ENCODE results near the gene LIX1L.
"Not testable (repeated sequence)": the region's sequence is repeated elsewhere in the genome, so short reads cannot be mapped to it uniquely, and the experiment has no call there.

LIX1L gene

DNA sequence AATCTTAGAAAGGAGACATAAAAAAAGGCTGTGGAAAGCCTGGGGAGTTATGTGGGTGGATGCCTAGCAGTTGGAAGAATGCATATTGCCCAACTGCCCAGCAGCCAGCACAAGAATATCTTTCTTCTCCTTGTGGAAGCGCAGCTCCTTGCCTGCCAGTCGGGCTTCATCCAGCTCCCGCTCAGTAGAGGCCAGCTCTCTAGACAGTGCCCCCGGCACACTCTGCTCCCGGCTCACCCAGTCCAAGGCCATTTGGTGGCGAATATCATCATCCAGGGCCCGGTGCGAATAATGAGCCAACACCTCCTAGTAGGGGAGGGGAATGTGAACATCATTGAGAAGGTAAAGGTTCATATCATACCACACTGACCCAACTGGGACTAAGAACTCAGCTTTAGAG lies 21.6 kb downstream of the LIX1L start:
- DNase-seq (ENCODE audit: low spot score): no peak

DNA sequence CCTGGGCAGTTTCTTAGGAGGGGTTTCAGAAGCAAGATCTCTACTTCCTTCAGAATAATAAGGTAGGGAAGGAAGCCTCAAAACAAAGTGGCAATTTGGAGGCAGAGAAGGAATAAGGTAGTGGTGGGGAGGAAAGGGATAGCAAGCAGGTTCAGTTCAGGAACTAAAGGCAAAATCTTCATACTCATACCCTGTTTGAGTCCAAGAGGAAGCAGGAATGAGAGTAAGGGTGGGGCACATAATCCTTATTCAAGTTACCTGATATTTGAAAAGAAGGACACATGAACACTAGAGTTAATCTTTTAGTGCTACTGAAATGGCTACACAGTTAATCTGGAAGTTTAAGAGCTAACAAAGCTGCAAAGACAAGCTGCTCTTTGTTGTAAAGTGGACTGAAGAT lies 22.1 kb downstream of the LIX1L start:
- DNase-seq (ENCODE audit: low spot score): no peak

DNA sequence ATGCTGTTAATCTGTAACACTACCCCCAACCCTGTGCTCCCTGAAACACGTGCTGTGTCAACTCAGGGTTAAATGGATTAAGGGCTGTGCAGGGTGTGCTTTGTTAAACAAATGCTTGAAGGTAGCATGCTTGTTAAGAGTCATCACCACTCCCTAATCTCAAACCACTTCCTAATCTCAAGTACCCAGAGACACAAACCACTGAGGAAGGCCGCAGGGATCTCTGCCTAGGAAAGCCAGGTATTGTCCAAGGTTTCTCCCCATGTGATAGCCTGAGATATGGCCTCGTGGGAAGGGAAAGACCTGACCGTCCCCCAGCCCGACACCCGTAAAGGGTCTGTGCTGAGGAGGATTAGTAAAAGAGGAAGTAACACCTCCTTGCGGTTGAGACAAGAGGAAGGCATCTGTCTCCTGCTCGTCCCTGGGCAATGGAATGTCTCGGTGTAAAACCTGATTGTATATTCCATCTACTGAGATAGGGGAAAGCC lies 25.3 kb downstream of the LIX1L start:
- DNase-seq (ENCODE audit: low spot score): not testable (repeated sequence)

DNA sequence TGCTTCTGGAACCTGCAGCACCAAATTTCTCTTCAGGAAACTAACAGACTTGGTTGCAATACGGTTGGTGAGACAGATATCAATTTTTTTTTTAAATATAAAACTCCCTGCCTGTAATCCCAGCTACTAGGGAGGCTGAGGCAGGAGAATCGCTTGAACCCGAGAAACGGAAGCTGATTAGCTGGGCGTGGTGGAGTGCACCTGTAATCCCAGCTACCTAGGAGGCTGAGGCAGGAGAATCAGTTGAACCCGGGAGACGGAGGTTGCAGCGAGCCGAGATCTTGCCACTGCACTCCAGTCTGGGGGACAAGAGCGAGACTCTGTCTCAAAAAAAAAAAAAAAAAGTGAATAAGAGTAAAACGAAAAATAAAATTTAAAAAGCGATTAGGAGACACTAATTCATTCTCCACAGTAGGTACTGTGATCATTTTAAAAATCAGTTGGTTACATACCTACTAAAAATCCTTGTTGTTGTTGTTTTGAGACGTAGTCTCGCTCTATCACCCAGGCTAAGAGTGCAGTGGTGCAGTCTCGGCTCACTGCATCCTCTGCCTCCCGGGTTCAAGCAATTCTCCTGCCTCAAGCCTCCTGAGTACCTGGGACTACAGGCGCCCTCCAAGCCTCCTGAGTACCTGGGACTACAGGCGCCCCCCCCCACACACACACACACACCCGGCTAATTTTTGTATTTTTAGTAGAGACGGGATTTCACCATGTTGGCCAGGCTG lies 29.7 kb downstream of the LIX1L start:
- no peak for DNase-seq (ENCODE audit: low spot score)

DNA sequence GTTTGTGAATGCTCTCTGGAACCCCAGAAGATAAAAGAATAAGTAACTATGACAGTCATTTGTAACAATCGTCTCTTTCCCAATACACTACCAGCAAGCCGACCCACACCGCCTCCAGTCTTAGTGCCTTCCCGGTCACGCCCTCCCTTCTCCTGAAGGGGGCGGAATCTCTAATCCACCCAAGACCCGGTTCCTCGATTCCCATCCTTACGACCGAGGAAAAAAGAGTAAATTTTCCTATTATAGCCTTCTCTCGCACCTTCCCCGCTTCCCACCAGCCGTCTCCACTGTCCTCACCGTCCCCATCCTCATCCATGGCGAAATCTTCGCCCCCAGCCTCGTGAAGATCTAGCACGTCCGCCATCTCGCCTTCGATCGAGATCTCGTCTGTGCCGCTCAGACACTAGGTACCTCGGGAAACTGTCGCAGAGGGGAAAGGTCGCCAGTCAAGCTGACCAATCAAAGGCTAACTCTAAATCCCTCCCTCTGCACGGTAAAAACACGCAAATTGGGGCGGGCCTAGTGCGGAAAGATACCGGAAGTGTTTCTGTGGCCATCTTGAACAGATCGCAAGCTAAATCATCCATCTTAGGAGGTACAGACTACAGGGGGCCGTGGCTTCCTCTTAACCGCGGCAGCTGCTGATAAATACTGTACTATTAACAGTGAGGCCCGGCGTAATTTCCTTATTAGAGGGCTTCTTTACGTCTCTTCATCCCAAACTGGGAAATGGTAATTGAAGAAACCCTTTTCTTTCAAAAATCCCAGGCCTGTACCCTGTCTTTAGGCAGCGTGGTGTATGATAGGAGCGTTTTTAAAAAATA lies 30.5 kb downstream of the LIX1L start, which contains the start of gene RBM8A:
Gene RBM8A (minus strand): TSS at position 422 of the 824 bp plus-strand sequence. CDS start 58 bp downstream, at position 364.
- DNase-seq (ENCODE audit: low spot score): peak; percentile 99

DNA sequence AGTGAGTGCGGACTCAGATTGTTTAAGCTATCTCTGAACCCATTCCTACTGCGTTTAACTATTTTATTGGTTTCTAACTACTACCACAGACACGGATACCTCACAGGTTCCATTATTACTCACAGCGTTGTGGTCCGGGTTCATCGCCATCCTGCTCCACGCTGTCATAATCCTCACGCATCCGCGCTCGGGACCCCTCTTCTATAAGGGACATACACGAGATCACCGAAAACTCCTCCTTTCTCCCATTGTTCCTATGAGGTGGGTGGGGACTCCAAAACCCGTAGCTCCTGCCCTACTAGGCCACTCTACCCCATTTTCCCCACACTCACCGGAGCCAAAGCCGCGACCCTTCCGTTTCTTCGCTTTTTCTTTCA lies 31.1 kb downstream of the LIX1L start:
- DNase-seq (ENCODE audit: low spot score): no peak

DNA sequence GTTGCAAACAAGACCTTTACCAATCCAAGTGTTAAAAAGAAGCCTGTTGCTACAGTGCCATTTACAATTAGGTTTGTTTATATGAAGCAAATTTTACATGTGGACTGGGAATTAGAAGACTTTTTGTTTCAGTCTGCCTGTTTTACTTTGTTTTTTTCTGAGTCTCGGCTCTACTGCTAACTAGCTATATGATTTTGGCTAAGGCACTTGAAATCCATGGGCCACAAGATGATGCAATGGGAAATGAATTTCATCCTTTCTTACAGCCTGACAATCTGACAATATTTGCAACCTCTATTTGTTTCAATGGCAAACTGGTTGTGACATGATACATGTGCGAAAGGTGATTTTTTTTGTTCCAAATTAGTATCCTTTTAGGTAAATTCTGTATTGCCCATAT lies 35.6 kb downstream of the LIX1L start:
- DNase-seq (ENCODE audit: low spot score): no peak

DNA sequence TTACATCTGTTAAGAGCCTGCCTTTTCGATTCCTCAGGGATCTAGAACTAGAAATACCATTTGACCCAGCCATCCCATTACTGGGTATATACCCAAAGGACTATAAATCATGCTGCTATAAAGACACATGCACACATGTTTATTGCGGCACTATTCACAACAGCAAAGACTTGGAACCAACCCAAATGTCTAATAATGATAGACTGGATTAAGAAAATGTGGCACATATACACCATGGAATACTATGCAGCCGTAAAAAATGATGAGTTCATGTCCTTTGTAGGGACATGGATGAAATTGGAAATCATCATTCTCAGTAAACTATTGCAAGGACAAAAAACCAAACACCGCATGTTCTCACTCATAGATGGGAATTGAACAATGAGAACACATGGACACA lies 37.5 kb downstream of the LIX1L start:
- not testable (repeated sequence) for DNase-seq (ENCODE audit: low spot score)

DNA sequence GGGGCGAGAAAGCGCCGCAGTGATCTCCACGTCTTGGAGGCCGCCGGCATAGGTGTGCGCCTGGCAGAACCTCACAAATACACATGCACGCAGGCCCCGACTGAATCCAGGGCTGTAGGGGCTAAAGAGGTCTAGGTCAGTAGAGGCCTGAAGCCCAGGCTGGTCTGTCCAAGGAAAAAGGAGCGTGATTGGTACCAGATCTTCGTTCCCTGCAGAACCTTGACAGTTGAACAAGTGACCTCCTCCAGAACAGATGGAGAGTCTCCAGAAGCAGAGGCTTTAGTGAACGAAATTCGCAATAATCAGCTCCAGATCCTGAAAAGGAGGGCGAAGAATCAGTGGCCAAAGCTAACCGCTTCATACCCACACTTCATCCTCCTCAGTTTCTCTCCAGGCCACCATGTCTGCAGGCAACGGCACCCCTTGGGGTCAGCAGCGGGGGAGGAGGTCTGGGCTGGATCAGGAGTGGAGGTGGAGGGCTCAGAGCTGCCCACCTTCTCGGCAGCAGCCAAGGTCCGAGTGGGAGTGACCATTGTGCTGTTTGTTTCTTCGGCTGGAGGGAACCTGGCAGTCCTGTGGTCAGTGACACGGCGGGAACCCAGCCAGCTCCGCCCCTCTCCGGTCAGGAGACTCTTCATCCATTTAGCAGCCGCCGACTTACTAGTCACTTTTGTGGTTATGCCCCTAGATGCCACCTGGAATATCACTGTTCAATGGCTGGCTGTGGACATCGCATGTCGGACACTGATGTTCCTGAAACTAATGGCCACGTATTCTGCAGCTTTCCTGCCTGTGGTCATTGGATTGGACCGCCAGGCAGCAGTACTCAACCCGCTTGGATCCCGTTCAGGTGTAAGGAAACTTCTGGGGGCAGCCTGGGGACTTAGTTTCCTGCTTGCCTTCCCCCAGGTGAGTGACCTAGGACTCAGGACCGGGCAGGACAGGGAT lies 38.6 kb downstream of the LIX1L start:
- DNase-seq (ENCODE audit: low spot score): peak; percentile 38

DNA sequence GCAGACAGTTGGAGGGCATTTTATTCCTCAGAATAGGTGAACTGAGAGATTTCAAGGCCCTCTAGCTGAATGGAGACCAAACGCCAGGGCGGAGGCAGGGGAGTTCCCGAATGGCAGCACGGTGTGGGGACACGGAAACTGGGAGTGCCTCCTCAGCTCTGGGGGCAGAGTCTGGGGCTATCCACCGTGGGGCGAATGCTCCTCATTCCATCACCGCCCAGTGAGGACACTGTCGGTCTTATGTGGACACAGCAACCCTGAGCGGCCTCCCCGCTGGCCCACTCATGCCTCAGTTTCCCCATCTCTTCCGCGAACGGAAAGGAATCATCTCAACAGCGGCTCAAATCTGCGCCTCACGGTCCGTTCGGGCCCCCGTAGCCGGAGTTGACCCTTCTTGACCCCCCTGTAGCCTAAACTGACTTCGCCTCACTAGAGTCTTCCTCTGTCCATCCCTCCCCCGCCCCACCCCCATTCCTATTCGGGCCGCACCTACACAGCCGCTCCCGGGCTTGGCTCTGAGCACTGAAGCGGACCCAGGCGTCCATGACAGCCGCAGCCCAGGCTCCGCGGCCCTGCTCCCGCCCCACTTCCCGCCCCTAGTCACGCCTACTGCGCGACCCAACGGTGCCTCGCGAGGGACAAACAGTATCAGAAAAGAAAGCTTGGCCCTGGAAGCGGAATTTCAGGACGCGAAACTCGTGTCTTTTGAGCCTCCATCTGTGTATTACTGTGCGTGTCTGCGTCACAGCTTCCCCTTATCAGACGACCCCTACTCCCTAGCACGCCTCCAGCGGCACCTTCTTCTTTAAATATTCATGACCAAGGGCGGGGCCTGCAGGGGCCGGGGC lies 39.4 kb downstream of the LIX1L start, which contains the start of gene PEX11B:
Gene PEX11B (minus strand): TSS at position 574 of the 848 bp plus-strand sequence. CDS start 29 bp downstream, at position 545.
- DNase-seq (ENCODE audit: low spot score): peak; percentile 91

DNA sequence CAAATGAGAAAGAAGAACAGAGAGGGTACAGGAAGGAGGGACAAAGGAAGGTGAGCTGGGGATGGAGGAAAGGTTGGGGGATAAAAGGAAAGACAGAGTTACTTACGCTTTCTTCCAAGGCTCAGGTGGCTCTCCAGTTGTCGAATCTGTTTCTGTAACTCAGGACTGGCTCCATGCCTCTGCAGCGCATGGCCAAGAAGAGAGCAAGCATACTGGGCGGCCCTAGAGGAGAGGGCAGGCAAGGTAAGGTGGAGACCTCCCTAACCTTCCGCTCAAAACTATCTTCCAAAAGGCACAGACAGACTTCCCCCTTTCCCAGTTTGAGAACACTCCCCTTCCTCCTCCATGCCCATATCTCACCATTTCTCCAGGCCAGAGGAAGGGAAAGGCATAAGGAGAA lies 40.2 kb downstream of the LIX1L start:
- no peak for DNase-seq (ENCODE audit: low spot score)

DNA sequence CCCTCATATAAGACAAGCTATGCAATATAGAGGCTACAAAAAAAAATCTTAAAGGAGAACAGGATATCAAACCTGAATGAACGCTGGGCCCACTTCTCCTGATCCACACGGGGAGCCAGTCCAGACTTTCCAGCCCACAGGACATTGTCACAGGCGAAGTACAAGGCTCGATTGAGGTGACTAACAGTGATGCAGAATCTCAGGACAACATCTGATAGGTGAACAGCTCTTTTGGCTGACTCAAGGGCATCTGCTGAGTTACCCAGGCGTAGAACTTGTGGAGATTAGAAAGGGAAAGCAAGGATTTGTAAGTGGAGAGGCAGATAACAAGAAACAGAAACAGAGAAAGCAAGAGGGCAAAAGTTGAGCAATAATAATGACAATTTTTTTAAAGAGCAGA lies 41.1 kb downstream of the LIX1L start:
- no peak for DNase-seq (ENCODE audit: low spot score)

DNA sequence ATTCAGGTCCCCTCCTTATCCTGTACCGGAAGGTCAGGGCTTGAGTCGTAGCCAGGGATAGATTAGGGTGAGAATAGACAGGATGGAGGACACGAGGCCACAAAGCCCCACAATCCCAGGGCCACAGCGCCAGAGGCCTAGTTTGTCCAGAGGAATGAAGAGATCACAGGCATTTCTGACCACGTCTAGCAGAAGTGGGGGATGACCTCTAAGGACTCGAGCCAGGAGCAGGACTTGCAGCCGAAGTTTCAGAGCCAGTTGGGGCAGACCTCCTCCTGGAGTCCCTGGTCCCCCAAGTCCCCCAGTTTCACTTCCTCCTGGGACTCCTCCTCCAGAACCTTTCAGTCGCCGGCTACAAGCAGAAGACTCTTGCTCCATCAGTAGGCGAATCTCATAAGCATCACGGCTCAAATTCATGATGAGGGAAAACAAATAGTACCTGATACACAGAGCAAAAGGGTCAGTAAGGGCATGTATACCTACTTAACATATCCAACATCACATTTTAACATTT lies 45.6 kb downstream of the LIX1L start:
- DNase-seq (ENCODE audit: low spot score): no peak

DNA sequence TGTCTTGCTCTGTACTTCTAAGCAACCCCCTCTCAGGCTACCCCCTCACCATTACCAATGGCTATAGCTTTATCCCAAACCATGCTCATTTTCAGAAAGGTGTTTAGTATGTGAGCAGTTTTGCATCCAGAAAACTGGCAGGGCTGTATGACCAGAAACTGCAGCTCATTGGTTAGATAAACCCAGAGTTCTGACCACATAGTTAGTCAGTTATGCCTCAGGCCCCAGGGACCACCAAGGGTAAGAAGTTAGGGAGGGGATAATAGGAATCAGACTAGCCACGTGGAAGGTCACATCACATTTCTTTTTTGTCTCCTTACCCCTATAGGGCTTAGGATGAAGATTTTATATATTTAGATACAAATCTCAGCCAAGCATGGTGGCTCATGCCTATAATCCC lies 49.2 kb downstream of the LIX1L start:
- DNase-seq (ENCODE audit: low spot score): no peak

DNA sequence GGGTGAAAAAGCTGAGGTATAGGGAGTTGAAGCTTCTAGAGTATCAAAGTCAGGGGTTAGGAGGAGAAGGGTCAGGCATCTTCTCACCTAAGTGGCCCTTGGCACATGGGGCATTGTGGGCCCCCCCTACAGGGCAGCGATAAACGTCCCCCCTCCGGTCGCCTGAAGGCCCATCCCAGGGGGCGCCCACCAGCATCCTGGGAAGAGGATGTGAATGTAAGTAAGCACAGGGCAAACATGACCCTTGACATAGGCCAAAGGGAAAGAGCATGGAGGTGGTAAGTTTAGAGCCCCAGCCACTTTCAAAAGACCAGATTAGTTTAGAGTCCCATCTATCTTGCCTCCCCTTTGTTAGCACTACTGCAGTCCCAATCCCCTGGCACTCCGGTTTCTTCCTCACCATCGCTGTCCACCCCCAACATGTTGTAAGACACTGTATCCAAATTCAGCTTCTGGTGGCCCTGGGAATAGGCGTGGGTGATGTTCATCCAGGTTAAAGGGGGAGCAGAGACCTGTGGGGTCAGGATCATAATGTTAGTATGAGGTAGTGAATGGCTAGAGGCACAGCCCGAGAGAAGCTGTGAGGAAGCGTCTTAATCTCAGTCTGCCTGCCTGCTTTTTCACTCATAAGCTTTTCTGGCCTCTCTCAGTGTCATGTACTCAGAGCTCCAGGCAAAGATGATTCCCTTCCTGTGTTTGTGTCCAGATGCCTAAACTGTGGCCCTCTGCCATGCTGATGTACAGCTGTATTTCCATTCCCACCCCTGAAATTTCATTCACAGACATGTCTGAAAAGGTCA lies 50.7 kb downstream of the LIX1L start:
- DNase-seq (ENCODE audit: low spot score): no peak

DNA sequence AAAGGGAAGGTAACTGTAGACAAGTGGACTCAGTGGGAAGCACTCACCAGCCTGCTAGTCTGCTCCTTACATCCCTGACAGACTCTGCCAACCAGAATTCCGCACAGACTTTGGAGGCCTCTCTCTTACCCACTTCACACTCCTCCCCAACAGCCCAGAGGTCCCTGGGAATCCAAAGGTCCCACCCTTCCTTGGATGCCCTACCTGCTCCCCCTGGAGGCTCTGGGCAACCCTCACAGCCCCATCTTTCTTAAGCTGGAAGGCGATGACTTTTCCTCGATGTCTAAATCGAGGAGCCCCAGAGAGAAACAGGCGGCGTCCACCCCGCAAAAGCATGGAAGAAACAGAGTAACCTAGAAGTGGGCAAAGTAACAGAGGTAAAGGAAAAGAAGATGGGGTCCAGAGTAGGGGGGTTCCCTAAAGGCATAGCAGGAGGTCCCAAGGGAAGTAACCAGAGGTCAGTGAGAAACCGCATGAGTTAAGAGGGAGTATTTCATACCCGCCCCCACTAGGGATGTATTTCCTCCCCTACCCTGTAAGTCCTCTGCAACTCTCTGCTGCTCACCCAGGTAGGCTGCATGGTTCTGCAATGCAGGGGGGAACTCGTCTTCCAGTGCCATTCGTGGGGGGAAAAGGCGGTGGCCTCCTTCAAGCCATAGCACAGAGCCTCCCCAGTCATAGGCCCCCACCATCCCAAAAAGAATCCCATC lies 56.4 kb downstream of the LIX1L start:
- no peak for DNase-seq (ENCODE audit: low spot score)

DNA sequence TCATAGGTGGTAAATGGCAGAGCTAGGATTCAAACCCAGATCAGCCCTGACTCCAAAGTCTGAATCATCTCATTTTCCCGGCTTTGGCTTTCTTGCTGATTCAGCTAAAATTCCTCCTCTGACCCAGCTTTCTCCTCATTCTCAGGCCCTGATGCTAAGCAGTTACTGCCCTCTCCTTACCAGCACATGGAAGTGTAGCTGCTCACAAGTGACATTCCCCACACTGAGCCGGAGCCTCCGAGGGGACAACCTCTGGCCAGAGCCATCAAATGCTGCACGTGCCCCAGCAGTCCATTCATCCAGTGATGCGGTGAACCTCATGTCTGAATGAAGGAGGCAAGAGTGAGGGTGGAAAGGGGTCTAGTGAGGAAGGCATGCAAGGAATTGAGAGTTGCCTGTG lies 59.1 kb downstream of the LIX1L start:
- no peak for DNase-seq (ENCODE audit: low spot score)

DNA sequence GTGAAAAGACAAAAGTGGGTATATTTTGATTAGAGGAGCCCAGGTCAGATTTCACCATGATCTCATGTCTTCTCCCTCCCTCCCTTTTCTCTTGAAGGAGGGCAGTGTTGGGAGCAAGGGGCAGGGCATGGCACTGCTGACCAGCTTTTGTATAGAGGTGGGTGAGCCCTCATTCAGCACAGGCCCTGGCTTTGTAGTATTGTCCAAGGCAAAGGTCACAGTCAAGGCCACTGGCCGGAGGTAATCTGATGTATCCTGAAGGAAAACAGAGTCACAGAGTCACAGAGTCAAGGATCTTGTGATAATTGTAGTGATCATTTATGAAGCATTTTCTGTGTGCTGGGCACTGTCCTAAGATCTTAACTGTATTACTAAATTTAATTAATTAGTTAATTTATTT lies 59.8 kb downstream of the LIX1L start:
- no peak for DNase-seq (ENCODE audit: low spot score)

DNA sequence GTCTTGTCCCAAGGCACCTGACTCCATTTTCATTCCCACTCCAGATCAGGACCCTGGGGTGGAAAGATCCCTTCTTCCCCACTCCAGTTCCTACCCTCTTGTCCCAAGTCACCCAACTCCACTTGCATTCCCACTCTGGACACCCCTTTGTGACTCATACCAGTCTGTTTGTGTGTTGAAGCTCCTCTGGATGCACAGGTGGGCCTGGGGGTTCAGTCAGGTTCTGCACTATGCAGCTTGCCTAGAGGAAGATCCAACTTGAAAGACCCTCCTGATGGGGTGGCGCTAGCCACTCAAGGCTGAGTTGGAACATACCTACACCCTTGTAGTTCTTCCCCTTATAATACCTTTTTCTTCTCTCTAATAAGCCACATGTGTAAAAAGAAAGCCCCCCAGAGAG lies 62.3 kb downstream of the LIX1L start:
- DNase-seq (ENCODE audit: low spot score): no peak
